HG02763 (cell line): Measurements from ENCODE around the gene ARL6IP4.

Experiments
- ATAC-seq: cut with Tn5 transposase; IDR thresholded peaks from one replicate; pipeline ENCODE4 v1.9.1; 2021; ENCODE audit warnings: mild to moderate bottlenecking, moderate library complexity; ENCODE audit not compliant: unreplicated experiment

ARL6IP4 gene

DNA sequence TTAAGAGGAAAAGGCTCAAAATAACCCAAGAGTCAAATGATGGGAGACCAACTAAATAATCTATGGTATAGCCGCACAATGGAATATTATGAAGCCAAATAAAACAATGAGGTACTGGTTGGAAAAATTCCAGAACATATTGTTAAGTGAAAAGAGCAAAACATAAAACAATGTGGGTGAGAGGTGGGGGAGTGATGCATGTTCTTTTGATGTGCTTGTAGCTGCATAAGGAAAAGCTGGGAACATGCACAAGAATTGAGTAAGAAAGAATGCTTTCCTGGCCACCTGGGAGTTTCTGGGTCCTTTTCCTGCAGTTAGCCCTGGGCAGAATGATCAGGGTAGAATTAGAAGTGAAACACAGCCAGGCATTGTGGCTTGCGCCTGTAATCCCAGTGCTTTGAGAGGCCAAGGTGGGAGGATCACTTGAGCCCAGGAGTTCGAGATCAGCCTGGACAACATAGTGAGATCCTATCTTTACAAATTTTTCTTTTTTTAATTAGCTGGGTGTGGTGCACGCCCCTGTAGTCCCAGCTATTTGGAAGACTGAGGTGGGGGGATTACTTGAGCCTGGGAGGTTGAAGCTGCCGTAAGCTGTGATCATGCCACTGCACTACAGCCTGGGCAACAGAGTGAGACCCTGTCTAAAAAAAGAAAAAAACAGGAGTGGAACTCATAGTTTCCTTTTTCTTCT lies 22.1 kb upstream of the ARL6IP4 start:
- ATAC-seq: no peak

DNA sequence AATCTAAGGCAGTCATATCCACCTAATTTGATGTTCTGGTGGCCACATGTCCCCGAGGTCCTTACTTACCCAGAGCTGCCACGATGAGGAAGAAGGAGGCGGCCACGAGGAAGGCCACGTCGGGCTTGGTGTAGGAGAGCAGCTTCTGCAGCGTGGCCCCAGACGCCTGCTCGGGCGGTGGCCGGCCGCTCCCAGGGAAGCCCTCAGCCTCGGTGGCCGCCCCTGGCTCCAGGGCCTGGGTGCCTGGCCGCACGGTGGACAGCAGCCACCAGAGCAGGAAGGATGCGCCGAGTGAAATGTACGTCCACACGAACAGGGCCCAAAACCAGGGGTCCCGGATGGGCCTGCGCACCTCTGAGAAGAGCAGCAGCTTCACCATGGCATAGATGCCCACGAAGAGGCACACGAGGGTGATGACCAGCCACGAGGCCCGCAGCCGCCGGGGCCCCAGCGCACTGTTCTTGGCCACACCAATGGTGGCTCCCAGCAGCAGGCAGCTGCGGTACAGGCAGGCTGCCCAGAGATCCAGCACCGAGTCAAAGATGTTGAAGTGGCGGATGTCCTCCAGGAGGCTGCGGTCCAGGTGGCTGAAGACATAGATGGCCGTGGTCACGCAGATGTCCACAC lies 20.8 kb upstream of the ARL6IP4 start:
- no peak for ATAC-seq

DNA sequence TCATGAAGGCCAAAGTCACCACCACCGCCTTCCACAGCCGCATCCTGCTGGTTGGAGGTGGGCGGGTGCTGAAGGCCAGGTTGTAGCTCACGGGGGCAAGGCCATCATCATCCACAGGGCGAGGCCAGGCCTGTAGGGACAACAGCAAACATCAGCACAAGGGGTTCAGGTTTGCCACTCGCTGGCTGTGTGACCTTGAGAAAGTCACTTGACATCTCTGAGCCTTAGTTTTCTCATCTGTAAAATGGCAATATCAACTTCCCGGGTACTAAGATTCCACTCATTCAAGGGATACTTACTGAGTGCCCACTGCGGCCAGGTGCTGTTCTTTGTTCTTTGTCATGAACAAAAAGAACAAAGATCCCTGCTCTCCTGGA lies 20.3 kb upstream of the ARL6IP4 start:
- ATAC-seq: no peak

DNA sequence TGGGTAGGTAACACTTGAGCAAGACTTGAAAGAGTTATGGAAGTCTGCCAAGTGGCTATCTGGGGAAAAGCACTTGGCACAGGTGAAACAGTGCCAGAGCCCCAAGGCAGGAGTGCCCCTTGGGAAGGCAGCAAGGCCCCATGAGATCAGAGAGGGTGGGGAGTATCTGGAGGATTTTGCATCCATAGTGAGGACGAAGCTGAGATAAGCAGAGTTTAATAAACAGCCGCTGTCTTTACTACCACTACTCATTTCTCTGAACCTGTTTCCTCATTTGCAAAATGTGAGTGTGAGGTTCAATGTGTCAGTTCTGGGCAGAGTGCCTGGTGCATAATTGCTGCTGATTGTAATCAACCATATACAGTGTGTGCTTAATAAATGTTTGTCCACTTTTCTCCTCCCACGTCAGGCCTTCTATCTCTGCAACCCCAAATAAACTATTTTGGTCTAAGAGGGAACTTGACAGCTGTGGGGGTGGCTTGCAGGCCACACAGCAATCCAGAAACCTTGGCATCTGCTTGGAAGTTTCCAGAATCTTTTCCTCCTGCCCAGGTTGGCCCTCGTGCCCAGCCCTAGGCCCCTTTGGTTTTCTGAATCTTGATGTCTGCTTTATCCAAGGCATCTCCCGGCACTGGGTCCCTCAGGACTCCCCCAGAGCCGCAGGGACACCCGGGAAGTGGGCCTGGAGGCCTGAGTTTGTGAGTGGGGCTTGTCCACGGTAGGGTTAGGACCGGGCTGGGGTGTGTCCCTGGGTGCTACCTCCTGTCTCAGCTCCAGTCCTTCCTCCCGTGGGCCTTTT lies 18.8 kb upstream of the ARL6IP4 start:
- ATAC-seq: no peak

DNA sequence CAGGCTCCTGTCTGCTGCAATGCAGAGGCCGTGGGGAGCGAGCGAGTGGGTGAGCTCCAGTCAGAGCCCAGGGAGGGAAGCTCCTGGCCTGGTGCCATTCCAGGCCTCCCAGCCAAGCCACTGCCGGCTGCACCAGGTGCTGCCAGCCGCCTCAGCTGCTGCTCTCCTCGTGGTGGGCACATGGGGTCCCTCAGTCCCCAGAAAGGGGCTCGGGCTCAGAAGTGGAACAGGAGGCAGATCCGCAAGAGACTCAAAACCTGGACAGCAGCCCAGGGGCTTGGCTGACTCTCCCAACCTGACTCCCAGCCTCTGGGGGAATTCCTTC lies 16.6 kb upstream of the ARL6IP4 start:
- ATAC-seq: no peak

DNA sequence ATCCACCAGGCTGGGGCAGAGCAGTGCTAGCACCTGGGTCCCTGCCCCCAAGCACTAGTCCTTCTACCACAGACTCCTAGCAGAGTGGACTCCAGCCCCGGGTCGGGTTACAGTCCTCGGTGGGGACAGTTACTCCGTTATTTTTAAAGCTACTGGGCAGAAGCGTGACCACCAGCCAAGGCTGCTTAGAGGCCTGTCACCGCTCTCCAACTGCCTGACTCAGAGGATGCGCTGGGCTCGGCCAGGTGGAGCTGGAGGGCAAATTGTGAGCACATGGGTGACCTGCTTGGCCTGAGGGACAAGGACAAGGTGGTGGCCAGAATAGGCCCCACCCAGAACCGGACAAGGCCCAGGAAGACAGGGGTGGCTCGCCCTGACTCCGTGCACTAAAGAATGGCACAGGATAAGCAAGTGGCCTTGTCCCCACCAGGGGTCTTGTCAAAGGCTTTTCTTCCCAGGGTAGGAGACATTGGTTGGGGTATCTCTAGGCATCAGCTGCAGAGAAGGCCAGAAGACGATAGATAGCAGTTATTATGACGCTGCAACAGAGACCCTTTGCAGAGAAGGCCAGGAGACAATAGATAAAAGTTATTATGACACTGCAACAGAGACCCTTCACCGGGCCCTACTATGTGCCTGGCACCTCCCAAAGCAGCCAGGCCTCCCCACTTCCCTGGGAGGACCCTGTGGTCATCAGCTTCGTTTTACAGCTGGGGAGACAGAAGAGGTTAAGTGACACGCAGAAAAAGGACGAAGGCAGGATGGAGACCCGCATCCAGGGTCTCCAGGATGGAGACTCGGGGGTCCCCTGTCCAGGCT lies 15.8 kb upstream of the ARL6IP4 start:
- ATAC-seq: no peak

DNA sequence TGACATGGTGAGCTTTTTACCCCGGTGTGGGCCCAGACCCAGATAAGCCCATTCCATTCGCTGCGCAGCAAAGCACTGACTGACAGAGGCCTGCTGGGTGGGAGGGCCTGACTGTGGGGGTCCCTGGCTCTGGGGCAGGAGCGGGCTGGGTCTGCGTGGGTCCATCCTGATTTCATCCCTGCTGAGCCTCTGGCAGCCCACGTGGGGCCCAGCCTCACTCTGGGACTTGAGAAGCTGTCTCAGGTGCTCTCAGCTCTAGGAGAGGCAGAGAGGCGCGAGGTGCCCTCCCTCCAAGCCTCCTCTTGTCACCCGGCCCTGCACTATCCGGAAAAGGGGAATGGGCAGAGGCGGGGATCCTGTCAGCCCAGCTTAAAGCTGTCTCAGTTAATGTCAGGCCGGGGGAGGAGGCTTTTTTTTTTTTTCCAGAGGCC lies 15.1 kb upstream of the ARL6IP4 start:
- no peak for ATAC-seq

DNA sequence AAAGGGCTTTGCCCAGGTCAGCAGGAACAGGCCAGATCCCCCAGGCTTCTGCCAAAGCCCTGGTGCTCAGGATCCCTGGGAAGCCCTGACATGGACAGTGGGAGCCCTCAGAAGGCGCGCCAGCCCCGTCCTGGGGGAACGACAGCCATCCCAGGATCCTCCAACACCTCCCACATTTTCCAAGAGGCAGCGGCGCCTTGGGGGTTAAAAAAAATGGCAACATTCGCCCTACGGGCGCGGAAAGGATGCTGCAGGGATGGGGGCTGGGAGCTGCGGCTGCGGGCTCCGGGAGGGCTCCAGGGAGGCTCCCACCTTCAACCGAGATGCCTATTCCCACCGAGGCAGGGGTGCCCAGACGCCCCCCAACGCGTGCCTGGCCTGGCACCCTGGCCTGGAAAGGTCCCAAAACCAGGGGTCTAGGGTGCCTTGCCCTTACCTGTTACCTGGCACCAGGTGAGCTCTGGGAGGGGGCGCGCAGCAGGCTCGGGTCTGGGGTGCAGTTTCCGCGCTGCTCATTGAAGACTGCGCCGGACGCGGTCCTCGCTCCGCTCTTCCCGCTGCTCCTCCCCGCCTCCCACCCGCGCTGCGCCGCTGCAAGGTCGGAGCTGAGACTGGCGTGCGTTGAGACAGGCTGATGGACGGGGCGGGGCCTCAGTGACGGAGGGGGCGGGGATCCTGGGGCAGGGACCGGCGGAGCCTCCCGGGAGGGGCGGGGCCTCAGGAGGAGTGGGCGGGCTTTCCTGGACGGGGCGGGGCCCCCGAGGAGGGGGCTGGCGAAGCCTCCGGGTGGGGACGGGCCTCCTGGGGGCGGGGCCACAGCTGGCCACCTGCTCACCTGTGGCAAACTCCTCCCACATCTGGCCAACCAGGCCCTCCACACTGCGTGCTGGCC lies 14.4 kb upstream of the ARL6IP4 start, which contains the start of gene ABCB9:
Gene ABCB9 (minus strand): TSS at position 613 of the 892 bp plus-strand sequence. CDS start 6,228 bp downstream, outside the sequence.
- peak; percentile 60 for ATAC-seq

DNA sequence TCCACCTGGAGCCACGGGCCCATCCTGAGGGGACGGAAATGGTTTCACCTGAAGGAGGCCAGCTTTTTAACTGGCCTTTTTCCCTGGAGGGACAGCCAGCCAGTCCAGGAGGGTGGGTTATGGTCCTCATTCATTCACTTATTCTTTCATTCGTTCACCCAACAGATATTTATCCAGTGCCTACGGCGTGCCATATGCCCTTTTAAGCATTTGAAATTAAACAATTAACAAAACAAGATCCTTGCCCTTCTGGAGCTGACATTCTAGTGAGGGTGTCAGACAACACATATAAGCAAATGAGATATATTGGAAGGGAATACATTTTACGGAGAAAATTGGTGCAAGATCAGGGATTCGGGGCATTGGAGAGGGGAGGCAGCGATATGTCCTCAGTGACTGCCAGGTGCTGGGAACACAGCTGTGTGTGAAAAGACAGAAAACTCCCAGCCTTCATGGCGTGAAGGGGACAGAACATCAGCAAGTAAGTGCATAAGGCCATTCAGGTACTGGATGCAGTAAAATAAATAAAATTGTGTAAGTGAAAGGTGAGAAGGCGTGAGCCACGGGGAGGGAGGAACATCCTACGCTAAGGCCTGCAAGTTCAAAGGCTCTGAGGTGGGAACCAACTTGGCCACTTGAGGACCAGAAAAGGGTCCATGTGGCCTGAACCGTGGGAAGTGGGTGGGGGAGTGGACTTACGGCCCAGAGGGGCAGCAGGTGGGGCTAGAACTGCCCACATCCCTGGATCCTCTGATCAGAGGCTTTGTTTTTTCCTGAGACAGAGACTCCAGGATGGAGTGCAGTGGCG lies 13.5 kb upstream of the ARL6IP4 start:
- no peak for ATAC-seq

DNA sequence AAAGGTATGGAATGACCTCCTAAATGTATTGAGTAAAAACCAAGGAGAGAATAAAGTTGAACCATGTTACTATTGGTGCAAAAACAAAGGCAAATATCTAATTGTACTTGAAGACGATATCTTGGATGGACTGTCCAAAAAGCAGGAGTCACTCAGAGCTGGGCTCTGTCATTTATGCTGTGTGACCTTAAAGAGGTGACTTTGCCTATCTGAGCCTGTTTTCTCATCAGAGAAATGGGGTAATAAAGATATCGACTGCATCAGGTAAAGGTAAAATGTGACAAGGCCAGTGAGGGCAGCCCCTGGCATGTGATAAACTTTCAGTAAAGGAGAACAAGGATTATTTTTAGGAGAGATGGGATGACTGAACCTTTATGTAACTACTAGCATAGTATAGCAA lies 12.4 kb upstream of the ARL6IP4 start:
- no peak for ATAC-seq

DNA sequence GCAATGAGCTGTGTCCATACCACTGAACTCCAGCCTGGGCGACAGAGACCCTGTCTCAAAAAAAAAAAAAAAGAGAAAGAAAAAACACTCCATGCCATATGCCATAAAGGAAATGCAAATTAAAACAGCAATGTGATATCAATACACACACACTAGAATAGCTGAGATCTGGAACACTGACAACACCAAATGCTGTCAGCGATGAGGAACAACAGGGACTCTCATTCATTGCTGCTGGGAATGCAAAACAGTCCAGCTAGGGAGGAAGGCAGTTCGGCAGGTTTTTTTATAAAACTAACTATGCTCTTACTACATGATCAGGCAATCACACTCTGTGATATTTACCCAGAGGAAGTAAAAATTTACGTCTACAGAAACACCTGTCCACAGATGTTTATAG lies 10.8 kb upstream of the ARL6IP4 start:
- no peak for ATAC-seq

DNA sequence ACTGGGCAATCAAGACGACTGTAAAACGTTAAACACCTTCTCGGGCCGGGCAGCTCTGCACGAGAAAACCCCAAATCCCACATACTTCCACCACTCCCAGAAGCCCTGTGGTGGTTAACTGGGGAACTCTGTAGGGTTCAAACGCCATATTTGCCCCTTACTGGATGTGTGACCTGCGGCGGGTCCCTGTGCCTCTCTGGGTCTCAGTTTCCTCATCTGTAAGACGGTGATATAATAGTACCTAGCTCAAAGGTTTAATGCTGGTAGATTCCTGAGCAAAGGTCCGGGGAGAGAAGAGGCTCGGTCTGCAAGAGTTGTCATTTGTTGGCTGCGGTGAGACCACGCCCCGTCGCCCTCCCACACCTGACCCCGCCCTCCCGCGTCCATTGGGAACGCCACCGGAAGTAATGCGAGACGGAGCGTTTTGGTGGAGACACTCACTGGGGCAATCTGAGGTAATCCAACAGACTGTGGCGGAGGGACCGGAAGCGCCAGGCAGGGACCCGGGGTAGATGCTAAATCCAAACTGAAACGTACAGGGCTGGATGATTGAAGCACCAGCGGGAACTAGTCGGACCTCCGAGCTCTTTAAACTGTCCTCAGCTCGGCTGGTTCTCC lies 6.1 kb upstream of the ARL6IP4 start:
- peak; percentile 84 for ATAC-seq

DNA sequence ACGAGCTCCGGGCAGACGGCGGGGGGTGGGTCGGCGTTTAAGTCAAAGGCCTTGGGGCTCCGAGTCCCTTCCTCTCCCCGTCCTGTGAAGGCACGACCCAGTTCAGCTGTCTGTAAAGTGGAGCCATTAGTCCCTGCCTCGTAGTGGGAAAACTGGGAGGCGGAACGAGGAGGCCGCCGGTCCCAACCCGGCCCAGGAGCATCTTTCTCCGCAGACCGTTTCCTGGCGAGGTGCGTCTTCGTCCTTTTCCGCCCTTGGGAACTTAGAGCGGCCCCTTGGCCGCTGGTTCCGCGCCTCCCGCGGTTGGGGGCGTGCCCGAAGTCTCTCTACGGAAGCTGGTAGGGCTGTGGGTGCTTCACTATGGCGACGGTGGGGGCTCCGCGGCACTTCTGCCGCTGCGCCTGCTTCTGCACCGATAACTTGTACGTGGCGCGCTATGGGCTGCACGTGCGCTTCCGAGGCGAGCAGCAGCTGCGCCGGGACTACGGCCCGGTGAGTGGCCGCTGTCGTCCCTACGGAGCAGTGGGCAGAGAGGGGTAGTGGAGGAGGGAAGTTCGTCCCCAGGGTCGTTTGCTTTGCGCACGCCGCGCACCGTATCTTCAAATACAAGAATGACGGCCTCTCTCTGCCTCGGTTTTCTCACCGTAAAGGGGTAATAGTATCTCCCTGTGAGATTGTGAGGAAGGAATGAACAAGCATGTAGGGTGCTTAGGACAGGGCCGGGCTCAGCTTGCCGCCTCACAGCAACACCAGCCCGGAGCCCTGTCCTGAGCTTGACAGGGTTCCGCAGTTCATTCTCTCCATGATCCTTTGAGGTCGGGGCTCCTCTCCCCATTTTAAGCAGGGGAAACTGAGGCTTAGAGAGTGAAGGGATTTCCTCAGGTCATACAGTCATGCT lies 5.3 kb upstream of the ARL6IP4 start, which contains the start of gene OGFOD2:
Gene OGFOD2 (plus strand): TSS at position 353 of the 898 bp plus-strand sequence. CDS start 8 bp downstream, at position 361.
- ATAC-seq: peak; percentile 67

DNA sequence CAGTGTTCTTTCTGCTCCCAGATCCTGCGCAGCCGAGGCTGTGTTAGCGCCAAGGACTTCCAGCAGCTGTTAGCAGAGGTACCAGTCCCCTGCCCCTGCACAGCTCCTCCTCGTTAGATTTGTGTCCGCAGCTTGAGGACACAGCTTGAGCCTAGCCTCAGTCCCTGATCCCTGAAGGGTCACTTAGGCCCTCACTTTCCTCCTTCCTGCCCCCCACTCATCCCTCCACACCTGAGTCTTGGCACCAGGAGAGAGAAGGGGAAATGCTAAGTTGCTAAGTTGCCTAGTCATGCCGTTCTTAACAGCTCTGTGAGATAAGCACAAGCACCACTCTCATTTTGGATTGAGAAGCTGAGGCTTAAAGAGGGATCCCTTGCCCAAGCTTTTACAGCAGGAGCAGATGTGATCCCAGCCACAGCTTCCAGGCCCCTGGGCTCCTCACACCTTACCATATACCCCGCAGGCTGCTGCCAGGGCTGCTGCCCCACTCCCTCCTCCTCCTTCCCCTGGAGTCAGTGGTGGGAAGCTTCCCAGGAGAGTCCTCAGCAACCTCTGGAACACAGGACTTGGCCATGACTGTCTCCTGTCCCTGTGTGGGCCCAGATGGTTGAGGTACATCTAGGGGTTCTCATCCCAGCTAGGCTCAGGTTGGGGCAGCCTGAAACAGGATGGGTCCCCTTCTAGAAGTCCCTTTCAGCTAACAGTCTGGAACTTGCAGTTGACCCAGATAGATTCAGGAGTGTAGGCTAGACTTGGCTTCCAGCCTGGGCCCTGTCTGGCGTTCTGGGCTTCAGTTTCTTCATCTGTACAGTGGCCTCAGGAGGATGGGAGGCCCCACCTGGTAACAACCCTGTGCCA lies 4.5 kb upstream of the ARL6IP4 start:
- no peak for ATAC-seq

DNA sequence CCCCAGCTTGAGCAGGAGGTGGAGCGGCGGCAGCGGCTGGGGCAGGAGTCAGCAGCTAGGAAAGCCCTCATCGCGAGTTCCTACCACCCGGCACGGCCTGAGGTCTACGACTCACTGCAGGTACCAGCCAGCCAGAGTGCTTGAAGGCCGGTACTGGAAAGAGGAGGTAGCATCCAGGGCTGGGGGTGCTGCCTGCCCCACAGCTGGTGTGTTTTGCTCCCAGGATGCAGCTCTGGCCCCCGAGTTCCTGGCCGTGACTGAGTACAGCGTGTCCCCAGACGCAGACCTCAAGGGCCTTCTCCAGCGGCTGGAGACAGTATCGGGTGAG lies 3.9 kb upstream of the ARL6IP4 start:
- no peak for ATAC-seq

DNA sequence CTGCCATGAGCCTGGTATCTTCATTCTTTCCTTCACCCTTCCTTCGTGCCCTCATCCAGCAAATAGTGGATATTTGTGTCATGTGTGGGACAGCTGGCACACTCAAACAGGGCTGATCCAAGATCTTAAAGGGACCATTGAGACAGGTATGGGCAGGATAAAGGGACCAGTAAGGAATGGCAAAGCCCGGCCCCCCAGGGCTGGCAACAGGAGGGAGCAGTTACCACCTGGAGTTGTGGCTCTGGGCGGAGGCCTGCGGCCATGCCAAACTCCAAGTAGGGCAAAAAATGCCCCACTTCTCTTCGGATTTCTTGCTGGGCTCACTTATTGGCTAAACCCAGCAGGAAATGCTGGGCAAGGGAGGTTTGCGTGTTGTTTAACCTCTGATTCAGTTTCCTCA lies 3.3 kb upstream of the ARL6IP4 start:
- no peak for ATAC-seq
